Rectal smooth muscle tissue (tissue), 1 donor: ENCODE data around the gene ADSL.

Experiments used
- H3K27ac ChIP-seq: one replicate; pipeline ENCODE4 v1.7.0; 2013; ENCODE audit warnings: low read depth, low read length, inconsistent platforms
- H3K27me3 ChIP-seq: one replicate; pipeline ENCODE4 v1.7.0; 2013; ENCODE audit warnings: low read length; ENCODE audit not compliant: control insufficient read depth, insufficient read depth
- H3K36me3 ChIP-seq: one replicate; pipeline ENCODE4 v1.7.0; 2013; ENCODE audit warnings: low read length; ENCODE audit not compliant: control insufficient read depth, insufficient read depth
- H3K4me1 ChIP-seq: one replicate; pipeline ENCODE4 v1.7.0; 2013; ENCODE audit warnings: low read length; ENCODE audit not compliant: control insufficient read depth, insufficient read depth
- H3K4me3 ChIP-seq: one replicate; pipeline ENCODE4 v1.7.0; 2013; ENCODE audit warnings: low read length
- H3K9ac ChIP-seq: one replicate; pipeline ENCODE4 v1.7.0; 2013; ENCODE audit warnings: low read length

The ADSL gene

DNA sequence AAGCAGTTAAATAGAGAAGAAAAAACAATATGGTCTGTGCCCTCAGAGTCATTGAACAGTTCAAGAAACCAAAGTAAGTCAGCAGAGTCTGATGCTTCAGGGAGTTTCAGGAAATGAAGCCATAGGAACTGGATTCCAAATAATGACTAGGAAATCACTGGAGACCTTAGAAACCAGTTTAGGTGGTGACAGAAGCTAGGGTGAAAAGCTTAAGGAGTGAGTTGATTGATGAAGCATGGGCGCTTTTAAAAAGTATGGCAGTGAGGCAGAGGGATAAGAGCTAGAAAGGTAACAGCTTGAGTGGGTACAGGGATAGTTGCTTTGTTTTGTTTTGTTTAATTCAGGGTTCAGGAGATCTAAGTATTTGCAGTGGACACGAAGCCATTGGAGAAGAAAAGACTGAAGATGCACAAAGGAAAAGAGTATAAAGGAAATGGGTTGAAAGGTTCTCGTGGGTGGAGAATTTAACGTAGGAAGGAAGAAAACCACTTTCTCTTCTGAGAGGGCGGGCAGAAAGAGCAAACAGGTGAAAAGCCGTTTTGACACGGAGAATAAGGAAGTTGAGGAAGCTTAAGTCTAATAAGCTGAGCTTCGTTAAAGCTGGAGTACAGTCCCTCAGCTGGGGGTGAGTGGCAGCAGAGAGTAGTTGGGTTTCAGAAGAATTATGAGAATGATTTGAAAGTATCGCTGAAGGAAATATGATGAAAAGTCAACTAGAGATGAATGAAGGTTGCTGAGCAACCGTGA, 38.9 kb downstream of the ADSL start:
- no peaks in the 10 kb centered on the region for H3K4me1 ChIP-seq

DNA sequence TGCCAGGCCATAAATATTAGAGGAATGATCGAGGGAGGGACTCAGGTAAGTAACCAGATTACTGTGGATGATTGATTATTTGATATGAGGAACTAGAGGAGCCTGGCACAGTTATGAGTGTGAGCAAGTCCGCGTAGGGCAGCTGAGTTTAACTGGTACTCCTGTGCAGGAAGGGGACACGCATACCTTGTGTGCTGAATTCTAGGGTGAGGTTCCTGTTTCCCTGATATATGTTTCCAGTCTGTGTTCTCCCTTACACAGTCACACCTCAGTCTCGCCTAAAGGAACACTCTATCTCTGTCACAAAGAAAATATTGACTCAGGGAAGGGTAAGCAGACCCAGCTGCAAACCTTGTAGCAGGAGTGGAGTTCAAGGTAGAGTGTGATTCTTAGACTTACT, 41.4 kb downstream of the ADSL start:
- Histone ChIP-seq H3K4me1 (no peaks in the 10 kb centered on the region), H3K27ac (no peak overlapping the region), H3K36me3 (no peaks in the 10 kb centered on the region), H3K27me3 (no peaks in the 10 kb centered on the region), H3K4me3 (no peak overlapping the region), H3K9ac (no peak overlapping the region)

More for the DNA sequence above, 38.9 kb downstream of the ADSL start:
- no peak overlapping the region for H3K27ac ChIP-seq
- no peak overlapping the region for H3K9ac ChIP-seq
- no peaks in the 10 kb centered on the region for H3K27me3 ChIP-seq
- no peaks in the 10 kb centered on the region for H3K36me3 ChIP-seq
- peak overlapping the region; percentile 30 for H3K4me3 ChIP-seq

DNA sequence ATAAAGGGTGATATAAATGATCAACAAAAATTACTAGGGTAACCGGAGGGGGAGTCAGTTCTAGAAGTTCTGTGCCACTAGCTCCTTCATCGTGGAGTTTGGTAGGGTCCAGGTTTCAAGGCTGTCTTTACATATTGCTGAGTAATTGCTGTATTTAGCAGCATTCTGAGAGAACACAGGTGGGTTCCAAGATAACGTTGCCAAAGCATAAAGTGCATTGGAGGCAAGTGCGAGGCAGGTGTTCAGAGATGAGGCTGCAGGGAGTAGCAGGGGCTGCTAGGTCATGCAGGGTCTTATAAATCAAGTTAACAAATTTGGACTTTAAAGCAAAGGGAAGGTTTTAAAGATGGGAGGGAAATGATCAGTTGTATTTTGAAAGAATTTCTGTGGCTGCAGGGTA, 41.9 kb downstream of the ADSL start:
- Histone ChIP-seq H3K27ac (no peak overlapping the region), H3K9ac (no peak overlapping the region), H3K27me3 (no peaks in the 10 kb centered on the region), H3K4me3 (no peak overlapping the region), H3K4me1 (no peaks in the 10 kb centered on the region), H3K36me3 (no peaks in the 10 kb centered on the region)

DNA sequence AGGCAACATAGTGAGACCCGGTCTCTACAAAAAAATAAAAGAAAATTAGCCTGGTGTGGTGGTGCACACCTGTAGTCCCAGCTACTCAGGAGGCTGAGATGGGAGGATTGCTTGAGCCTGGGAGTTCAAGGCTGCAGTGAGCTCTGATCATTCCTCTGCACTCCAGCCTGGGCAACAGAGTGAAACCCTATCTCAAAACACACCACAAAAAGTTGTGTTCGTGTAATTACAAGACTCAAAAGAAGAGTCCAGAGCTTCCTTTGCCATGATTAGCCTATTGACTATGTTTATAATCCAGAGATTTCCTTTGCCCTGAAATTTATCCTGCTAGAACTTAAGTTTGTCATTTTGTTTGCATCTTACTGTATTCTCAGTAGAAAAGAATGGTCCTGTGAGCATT, 45.1 kb downstream of the ADSL start:
- H3K27ac ChIP-seq: no peak overlapping the region
- no peak overlapping the region for H3K9ac ChIP-seq
- no peaks in the 10 kb centered on the region for H3K4me1 ChIP-seq
- H3K27me3 ChIP-seq: no peaks in the 10 kb centered on the region
- no peaks in the 10 kb centered on the region for H3K36me3 ChIP-seq
- no peak overlapping the region for H3K4me3 ChIP-seq

DNA sequence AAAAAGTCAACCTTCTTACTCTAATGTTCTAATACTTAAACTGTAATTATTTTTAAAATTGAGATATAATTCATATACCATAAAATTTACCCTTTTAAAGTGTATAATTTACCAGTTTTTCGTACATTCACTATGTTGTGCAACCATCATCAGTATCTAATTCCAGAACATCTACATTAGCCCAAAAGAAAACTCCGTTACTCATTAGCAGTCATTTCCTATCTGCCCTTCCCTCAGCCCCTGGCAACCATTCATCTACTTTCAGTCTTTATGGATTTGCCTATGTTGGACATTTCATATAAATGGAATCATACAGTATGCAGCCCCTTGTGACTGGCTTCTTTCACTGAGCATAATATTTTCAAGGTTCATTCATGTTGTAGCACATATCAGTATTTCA, 46.3 kb downstream of the ADSL start:
- Histone ChIP-seq H3K4me3 (no peak overlapping the region), H3K4me1 (no peaks in the 10 kb centered on the region)

DNA sequence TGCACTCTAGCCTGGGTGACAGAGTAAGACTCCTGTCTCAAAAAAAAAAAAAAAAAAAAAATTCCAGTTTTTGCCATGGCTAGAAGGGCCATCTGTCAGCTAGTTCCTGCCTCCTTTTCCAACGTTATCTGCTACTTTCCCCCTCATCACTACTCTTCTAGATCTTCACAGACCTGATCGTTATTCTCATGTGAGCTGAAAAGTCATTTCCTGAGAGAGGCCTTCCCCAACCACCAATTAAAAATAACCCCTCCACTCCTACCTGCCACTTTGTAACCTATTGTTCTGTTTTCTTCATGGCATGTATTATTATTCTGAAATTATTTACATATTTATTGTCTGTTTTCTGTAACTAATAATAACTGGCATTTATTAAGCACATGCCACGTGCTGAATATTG, 48.3 kb downstream of the ADSL start:
- H3K4me1 ChIP-seq: no peaks in the 10 kb centered on the region
- no peak overlapping the region for H3K4me3 ChIP-seq
- H3K27ac ChIP-seq: no peak overlapping the region
- no peak overlapping the region for H3K9ac ChIP-seq
- H3K27me3 ChIP-seq: no peaks in the 10 kb centered on the region
- no peaks in the 10 kb centered on the region for H3K36me3 ChIP-seq

More for the DNA sequence above, 46.3 kb downstream of the ADSL start:
- Histone ChIP-seq H3K27ac (no peak overlapping the region), H3K27me3 (no peaks in the 10 kb centered on the region), H3K9ac (no peak overlapping the region), H3K36me3 (no peaks in the 10 kb centered on the region)

DNA sequence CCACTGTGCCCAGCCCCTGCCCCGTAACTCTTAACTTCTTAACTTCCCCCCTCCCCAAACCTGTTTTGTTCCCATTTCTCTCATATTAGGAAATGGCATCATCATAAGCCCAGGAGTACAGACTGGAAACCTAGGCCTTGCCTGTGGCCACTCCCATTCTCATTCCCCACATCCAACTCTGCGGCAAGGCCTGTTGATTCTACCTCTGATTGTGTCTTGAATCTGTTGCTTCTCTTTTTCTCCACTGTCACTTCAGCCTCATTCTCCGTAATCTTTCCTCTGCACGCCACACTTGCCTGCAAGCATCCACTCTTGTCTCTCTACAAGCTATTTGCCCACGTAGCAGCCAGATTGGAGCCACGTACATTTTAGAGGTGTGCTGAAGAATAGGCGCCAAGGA, 49.3 kb downstream of the ADSL start:
- Histone ChIP-seq H3K27me3 (no peaks in the 10 kb centered on the region), H3K4me3 (no peak overlapping the region), H3K4me1 (no peaks in the 10 kb centered on the region), H3K27ac (no peak overlapping the region), H3K36me3 (no peaks in the 10 kb centered on the region), H3K9ac (no peak overlapping the region)

DNA sequence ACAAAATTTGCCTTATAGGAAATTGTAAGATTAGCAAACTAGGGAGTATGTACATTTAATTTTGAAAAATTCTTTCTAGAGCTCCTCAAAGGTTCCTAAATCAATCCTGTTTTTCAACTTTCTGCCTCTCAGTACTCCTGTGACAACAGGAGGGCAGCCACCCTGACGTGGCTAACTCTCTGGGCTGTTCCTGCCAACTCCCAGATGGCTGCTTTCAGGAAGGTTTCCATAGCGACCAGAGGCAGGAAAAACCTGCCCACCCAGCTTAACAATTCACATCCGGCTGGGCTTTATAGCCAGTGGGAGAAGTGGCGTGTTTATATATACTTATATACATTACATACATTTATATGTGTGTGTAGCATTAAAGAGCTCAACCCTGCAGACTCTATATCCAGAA, 50.6 kb downstream of the ADSL start:
- Histone ChIP-seq H3K4me3 (no peak overlapping the region), H3K27ac (no peak overlapping the region), H3K4me1 (no peaks in the 10 kb centered on the region), H3K36me3 (peaks cover 2% of the 10 kb centered on the region), H3K27me3 (no peaks in the 10 kb centered on the region), H3K9ac (no peak overlapping the region)

DNA sequence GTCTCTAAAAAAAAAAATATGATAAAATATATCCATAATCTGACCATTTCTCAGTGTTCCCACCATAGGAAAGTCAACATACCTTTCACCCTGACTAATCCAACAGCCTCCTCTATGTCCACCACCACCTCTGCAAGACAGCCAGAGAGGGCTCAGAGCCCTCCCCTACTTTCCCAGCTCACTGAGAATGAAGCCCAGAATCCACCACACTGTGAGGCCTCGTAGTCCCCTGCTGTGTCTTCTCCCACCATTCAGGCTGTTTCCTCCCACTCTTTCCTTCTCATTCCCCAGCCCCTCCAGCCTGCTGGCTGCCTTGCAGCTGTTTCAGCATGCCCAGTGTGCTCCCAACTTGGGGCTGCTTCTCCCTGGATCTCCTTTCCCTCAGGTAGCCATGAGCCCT, 51.1 kb downstream of the ADSL start:
- H3K4me3 ChIP-seq: no peak overlapping the region
- no peak overlapping the region for H3K27ac ChIP-seq
- H3K36me3 ChIP-seq: peaks cover 2% of the 10 kb centered on the region
- H3K27me3 ChIP-seq: no peaks in the 10 kb centered on the region
- no peaks in the 10 kb centered on the region for H3K4me1 ChIP-seq
- H3K9ac ChIP-seq: no peak overlapping the region

DNA sequence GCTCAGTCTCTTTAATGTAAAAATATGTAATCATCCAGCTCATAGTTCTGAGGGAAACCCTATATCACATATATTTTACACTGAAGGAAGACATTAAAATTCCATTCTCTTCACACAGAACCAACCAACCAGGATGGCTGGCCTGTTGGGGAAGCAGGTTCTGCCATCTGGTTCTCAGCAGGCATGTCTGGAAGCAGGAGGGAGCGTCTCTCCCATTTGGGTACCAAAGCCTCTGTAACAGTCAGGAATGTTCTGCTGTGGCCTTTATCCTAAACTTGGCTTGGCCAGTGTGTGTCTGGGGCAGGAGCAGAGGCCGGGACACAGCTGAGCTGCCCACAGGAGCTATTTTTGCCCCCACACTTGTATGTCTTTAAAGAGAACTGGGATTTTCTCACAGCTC, 53.3 kb downstream of the ADSL start:
- no peak overlapping the region for H3K9ac ChIP-seq
- peaks cover 14% of the 10 kb centered on the region for H3K36me3 ChIP-seq
- H3K27ac ChIP-seq: no peak overlapping the region

DNA sequence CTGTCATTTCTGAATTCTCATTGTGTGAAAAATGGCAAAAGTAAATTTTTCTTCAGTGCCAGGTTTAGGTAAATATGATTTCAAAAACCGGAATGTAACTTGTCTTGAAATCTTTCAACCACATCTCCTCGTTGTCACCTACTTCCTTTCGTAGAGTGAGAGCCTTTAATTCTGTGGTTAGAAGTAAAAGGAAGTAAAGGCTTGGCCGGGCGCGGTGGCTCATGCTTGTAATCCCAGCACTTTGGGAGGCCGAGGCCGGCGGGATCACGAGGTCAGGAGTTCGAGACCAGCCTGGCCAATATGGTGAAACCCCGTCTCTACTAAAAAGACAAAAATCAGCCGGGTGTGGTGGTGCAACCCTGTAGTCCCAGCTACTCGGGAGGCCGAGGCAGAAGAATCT, 53.9 kb downstream of the ADSL start:
- H3K27ac ChIP-seq: no peak overlapping the region
- H3K9ac ChIP-seq: no peak overlapping the region
- H3K4me3 ChIP-seq: no peak overlapping the region
- peaks cover 18% of the 10 kb centered on the region for H3K36me3 ChIP-seq
- no peaks in the 10 kb centered on the region for H3K4me1 ChIP-seq
- H3K27me3 ChIP-seq: no peaks in the 10 kb centered on the region

More for the DNA sequence above, 53.3 kb downstream of the ADSL start:
- Histone ChIP-seq H3K27me3 (no peaks in the 10 kb centered on the region), H3K4me1 (no peaks in the 10 kb centered on the region), H3K4me3 (no peak overlapping the region)

DNA sequence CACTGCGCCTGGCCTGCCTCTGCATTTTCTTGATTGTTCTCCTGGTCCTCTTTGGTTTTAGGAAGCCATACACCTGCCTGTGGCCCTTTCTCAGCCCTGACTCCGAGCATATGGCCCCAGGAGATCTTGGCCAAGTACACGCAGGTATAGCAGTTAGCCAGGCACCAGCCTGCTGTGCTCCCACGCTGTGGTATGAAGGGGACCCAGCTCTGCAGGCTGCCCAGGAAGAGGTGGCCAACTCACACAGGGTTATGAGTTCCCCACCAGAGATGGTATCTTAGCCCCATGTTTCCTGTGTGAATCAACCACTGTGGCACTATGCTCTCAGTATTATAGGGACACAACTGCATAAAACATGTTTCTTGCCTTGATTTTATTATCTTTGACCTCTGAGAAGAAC, 55.2 kb downstream of the ADSL start:
- Histone ChIP-seq H3K4me3 (no peak overlapping the region), H3K27me3 (no peaks in the 10 kb centered on the region), H3K4me1 (no peaks in the 10 kb centered on the region), H3K36me3 (peaks cover 27% of the 10 kb centered on the region), H3K27ac (no peak overlapping the region), H3K9ac (no peak overlapping the region)

DNA sequence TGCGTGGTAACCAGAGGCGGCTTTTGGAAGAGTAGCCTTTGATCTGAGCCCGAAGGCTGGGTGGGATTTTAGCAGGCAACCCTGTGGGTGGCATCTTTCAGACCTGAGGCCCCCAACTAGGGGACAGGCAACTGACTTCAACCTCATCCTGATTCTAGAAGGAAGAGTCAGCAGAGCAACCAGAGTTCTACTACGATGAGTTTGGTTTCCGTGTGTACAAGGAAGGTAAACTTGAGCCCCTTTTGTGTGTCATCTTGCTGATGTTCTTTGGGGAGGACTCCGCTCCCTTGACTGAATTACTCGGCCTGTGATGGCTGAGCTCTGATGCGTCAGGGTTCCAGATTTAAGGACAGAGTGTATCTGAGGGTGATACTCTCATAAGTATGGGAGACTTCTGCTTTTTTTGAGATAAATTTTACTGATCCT, 55.7 kb downstream of the ADSL start:
- Histone ChIP-seq H3K4me1 (no peaks in the 10 kb centered on the region), H3K36me3 (peaks cover 30% of the 10 kb centered on the region), H3K27me3 (no peaks in the 10 kb centered on the region), H3K27ac (no peak overlapping the region), H3K4me3 (no peak overlapping the region), H3K9ac (no peak overlapping the region)
